Measurements from ENCODE around the gene IFI27L2. TPM values are rescaled to one million over a fixed set of nuclear protein-coding genes. Genes with fewer than 3 reads are reported as not detected.

IFI27L2 gene, protein sequence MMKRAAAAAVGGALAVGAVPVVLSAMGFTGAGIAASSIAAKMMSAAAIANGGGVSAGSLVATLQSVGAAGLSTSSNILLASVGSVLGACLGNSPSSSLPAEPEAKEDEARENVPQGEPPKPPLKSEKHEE
- 10 to 100 TPM; 14.8 to 31.7 (median 31.4) TPM for polyA plus RNA-seq (ENCODE audit: insufficient read length in 3 of 3)
- long read RNA-seq, donor 1, transcript IFI27L2-204 (3 exons, 516 nt), result minor isoform, 6 of 39 reads
- long read RNA-seq, donor 1, transcript IFI27L2-201 (4 exons, 511 nt), result major isoform, 32 of 39 reads
- long read RNA-seq, donor 1, partial matches to known transcripts, result 0 of 39 reads
- long read RNA-seq, donor 1, other reads (novel, unspliced or antisense), result 0 of 39 reads
- long read RNA-seq, donor 2, transcript IFI27L2-204 (3 exons, 516 nt), result minor isoform, 7 of 47 reads
- long read RNA-seq, donor 2, transcript IFI27L2-201 (4 exons, 511 nt), result major isoform, 39 of 47 reads
- long read RNA-seq, donor 2, partial matches to known transcripts, result 0 of 47 reads
- long read RNA-seq, donor 2, other reads (novel, unspliced or antisense), result 0 of 47 reads
- long read RNA-seq, donor 3, transcript IFI27L2-201 (4 exons, 511 nt), result major isoform, 31 of 43 reads
- long read RNA-seq, donor 3, transcript IFI27L2-203 (2 exons, 676 nt), result minor isoform, 8 of 43 reads
- long read RNA-seq, donor 3, partial matches to known transcripts, result 0 of 43 reads
- long read RNA-seq, donor 3, other reads (novel, unspliced or antisense), result 0 of 43 reads
- long read RNA-seq, donor 4, transcript IFI27L2-201 (4 exons, 511 nt), result major isoform, 43 of 68 reads
- long read RNA-seq, donor 4, transcript IFI27L2-204 (3 exons, 516 nt), result minor isoform, 10 of 68 reads
- long read RNA-seq, donor 4, transcript IFI27L2-203 (2 exons, 676 nt), result minor isoform, 7 of 68 reads
- long read RNA-seq, donor 4, partial matches to known transcripts, result 7 of 68 reads
- long read RNA-seq, donor 4, other reads (novel, unspliced or antisense), result 0 of 68 reads
- long read RNA-seq, donor 5, transcript IFI27L2-201 (4 exons, 511 nt), result major isoform, 28 of 31 reads
- long read RNA-seq, donor 5, partial matches to known transcripts, result 0 of 31 reads
- long read RNA-seq, donor 5, other reads (novel, unspliced or antisense), result 0 of 31 reads
- long read RNA-seq, donor 6, transcript IFI27L2-201 (4 exons, 511 nt), result major isoform, 19 of 28 reads
- long read RNA-seq, donor 6, partial matches to known transcripts, result 0 of 28 reads
- long read RNA-seq, donor 6, other reads (novel, unspliced or antisense), result 0 of 28 reads
- long read RNA-seq, donor 7, transcript IFI27L2-201 (4 exons, 511 nt), result major isoform, 34 of 46 reads
- long read RNA-seq, donor 7, transcript IFI27L2-204 (3 exons, 516 nt), result minor isoform, 5 of 46 reads
- long read RNA-seq, donor 7, transcript IFI27L2-203 (2 exons, 676 nt), result minor isoform, 7 of 46 reads
- long read RNA-seq, donor 7, partial matches to known transcripts, result 0 of 46 reads
- long read RNA-seq, donor 7, other reads (novel, unspliced or antisense), result 0 of 46 reads
- long read RNA-seq, donor 8, transcript IFI27L2-201 (4 exons, 511 nt), result major isoform, 18 of 28 reads
- long read RNA-seq, donor 8, transcript IFI27L2-204 (3 exons, 516 nt), result minor isoform, 6 of 28 reads
- long read RNA-seq, donor 8, partial matches to known transcripts, result 0 of 28 reads
- long read RNA-seq, donor 8, other reads (novel, unspliced or antisense), result 0 of 28 reads
- long read RNA-seq, donor 9, transcript IFI27L2-204 (3 exons, 516 nt), result minor isoform, 5 of 43 reads
- long read RNA-seq, donor 9, transcript IFI27L2-201 (4 exons, 511 nt), result major isoform, 28 of 43 reads
- long read RNA-seq, donor 9, partial matches to known transcripts, result 6 of 43 reads
- long read RNA-seq, donor 9, other reads (novel, unspliced or antisense), result 0 of 43 reads
- long read RNA-seq, donor 10, transcript IFI27L2-201 (4 exons, 511 nt), result major isoform, 31 of 39 reads
- long read RNA-seq, donor 10, transcript IFI27L2-203 (2 exons, 676 nt), result minor isoform, 5 of 39 reads
- long read RNA-seq, donor 10, partial matches to known transcripts, result 0 of 39 reads
- long read RNA-seq, donor 10, other reads (novel, unspliced or antisense), result 0 of 39 reads
- long read RNA-seq, donor 11, transcript IFI27L2-201 (4 exons, 511 nt), result major isoform, 18 of 23 reads
- long read RNA-seq, donor 11, partial matches to known transcripts, result 0 of 23 reads
- long read RNA-seq, donor 11, other reads (novel, unspliced or antisense), result 0 of 23 reads
- long read RNA-seq, donor 12, transcript IFI27L2-201 (4 exons, 511 nt), result major isoform, 48 of 62 reads
- long read RNA-seq, donor 12, transcript IFI27L2-204 (3 exons, 516 nt), result minor isoform, 6 of 62 reads
- long read RNA-seq, donor 12, partial matches to known transcripts, result 5 of 62 reads
- long read RNA-seq, donor 12, other reads (novel, unspliced or antisense), result 0 of 62 reads
- long read RNA-seq, donor 13, transcript IFI27L2-201 (4 exons, 511 nt), result major isoform, 24 of 30 reads
- long read RNA-seq, donor 13, transcript IFI27L2-203 (2 exons, 676 nt), result minor isoform, 5 of 30 reads
- long read RNA-seq, donor 13, partial matches to known transcripts, result 0 of 30 reads
- long read RNA-seq, donor 13, other reads (novel, unspliced or antisense), result 0 of 30 reads
- long read RNA-seq, donor 14, result 0 reads
- long read RNA-seq, donor 15, result 0 reads
- long read RNA-seq, donor 16, transcript IFI27L2-201 (4 exons, 511 nt), result major isoform, 42 of 49 reads
- long read RNA-seq, donor 16, partial matches to known transcripts, result 0 of 49 reads
- long read RNA-seq, donor 16, other reads (novel, unspliced or antisense), result 0 of 49 reads

DNA sequence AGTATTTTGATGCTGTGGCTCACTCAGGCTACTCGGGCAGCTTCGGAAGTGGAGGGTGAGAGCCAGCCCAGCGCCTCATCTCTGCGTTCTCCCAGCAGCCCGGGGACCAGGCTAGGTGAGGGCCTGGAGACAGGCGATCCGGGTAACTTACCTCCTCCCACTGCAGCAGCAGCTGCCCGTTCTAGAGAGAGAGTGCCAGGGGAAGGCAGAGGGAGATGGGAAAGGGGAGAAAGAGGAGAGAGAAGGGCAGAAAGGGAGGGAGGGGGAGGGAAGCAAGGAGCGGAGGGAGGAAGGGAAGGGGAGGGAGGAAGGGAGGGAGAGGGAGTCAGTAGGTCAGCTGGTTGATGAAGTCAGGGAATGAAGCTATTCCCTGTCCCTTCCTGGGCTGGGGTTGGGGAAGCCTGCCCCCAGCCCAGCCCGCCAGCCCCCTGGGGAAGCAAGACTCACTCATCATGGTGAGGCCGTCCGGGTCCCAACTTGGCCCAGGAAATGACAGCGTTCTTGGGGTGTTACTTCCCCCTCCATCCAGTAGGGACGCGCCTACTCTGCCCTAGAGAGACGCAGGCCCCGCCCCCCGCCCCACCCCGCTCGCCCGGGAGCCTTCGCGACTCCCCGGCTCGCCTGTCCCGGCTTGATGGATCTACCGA is at the start of gene IFI27L2:
TSS of gene IFI27L2 (minus strand) at position 494 of the 647 bp plus-strand sequence. CDS start at position 454, 40 bp downstream.
- peak; percentile 72 for DNase-seq

DNA sequence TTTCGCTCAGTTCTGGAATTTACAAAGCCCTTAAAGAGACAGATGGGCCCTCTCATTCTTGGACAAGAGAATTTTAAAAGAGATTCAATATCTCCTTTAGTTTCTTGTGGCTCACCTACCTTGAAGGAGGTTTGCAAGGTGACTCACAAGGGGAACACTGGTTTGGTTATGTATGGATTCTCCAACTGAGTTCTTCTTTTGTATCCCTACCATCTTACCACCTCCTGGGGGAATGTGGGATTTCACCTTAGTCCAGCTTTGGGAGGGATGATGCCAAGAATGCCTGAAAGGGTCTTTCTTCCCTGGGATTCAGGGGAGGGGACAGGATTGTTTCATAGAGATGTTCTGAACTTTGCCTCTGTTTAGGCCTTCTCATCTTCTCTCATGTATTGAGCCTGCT is 48.4 kb upstream of the IFI27L2 start:
- no peak for DNase-seq

DNA sequence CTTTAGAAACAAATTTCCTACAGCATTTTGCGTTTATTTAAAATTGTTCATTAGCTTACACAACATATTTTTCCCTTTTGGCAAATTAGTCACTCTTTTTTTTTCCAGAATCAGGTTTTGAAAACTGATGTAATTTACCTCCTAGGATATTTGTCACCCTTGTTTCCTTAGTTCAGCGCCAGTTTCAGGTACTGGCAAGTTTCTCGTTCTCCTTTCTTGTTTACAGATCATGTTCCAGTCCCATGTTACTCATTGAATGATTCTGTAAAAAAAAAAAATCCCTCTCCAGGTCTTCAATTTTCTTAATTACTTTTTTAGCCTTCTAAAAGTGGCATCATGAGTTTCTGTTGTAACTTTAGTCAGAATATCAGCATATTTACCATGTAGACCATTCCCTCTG is 47.4 kb upstream of the IFI27L2 start:
- no peak for DNase-seq

DNA sequence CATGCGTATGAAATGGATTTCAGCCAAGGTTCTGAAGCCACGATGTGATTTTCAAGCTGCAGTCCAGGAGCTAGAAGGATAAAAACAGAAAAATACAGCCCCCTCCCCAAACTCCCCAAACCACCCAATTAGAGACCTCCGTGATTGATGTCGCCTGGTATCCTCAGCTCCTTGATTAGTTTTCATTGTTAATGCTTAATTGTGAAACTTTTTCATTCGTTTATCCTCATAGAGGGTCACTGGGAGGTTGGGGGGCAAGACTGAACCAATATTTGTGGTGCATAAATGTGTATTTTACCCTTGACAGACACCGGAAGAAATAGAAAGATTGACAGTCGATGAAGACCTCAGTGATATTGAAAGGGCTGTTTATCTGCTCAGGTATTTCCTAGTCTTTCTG is 46.3 kb upstream of the IFI27L2 start:
- no peak for DNase-seq

DNA sequence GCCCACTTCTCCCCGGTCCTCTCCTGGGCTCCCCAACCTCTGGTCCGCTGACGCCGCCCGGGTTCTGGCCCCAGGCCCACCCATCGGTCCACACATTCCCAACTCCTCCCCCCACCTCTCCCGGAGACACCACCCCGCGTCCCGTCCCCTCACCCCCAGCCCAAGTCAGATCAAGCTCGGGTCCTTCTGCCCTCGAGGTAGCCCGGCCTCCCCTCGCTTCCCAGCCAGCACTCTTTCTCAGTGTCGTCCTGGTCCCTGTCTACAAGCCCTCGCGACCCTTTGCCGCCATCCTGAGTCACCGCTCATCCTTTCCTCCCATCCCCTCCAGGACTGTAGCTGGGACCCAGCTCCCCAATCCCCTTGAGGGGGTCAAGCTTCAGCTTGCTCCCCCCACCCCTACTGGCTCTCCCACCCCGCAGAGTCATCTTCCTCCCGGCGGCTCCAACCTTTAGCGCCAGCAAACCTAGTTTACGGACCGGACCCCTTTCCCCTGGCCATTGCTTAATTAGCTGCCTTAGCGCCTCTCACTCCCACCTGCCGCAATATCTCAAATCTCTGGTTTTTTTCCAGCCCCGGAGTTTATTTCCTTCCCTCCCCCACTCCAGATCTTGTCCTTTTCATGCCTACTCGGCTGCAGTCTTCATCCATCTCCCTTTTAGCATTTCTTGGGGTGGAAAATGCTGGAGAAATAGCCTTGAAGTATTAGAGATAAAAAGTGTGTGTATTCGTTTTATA is 45.8 kb upstream of the IFI27L2 start:
- DNase-seq, result no peak

DNA sequence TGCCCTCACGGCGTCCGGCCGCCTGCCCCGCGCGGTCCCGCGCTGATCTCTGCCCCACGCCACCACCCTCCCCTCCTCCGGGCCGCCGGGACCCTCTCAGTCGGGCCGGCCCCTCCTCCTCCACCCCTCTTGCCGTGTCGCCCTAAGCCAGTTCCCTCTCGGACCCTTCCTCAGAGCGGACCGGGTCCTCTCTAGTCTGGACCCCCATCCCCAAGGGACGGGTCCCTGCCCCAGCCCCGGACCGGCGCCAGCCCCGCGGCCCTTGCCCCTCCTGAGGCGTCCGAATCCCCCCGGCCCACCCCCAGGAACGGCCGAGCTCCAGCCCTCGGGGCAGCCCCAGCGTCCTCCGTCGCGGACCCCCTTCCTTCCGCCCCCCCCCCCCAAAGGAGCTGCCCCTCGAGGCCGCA is 45.2 kb upstream of the IFI27L2 start:
- DNase-seq, result no peak

DNA sequence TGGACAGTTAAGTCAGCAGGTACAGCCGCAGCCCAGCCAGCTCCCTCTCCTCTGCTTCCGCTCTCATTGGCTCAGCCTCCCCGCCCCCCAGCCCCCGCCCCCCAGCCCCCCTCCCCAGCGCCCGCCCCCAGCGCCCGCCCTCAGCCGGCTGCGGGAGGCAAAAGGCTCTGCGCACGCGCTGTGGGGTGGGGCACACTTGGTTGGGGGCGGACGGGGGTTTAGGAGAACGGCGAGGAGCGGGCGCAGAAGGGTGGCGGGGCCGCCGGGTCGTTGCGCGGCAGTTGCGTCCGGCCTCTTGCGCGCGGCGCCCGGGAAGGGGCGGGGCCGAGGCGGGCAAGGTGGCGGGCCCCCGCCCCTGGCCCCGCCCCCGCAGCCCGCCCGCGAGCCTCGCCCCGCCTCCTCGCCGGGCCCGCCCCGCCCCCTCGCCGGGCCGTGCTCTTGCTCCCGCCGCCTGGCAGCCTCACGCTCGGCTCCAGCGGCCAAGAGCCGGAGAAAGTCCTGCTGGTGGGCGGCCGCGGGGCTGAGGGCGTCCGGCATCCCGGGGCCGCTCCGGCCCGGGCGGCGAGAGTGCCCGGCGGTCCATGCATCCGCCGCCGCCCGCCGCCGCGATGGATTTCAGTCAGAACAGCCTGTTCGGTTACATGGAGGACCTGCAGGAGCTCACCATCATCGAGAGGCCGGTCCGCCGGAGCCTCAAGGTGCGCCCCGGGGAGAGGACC is 44.6 kb upstream of the IFI27L2 start, which contains the start of gene PPP4R4:
TSS of gene PPP4R4 (plus strand) at position 438 of the 719 bp plus-strand sequence. CDS start at position 582, 144 bp downstream.
- DNase-seq, result peak; percentile 84

DNA sequence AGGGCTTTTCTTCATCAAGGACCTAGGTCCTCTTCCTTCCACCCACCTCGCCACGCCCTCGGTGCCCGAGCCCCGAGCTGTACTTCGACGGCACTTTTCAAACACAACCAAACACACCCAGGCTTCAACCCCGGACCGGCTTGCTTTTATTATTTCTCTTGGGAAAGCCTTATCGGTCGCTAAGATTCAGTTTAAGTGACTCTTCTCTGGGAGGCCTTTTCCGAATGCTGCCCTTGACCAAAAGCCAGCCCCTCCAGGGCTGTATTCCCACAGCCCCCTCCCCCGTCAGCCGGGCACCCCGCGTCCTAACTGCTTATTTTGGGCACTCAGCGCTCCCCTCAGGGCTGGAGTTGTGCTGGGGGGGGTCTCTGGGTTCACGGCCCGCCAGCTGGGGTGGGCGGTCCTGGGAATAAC is 44.1 kb upstream of the IFI27L2 start:
- no peak for DNase-seq

DNA sequence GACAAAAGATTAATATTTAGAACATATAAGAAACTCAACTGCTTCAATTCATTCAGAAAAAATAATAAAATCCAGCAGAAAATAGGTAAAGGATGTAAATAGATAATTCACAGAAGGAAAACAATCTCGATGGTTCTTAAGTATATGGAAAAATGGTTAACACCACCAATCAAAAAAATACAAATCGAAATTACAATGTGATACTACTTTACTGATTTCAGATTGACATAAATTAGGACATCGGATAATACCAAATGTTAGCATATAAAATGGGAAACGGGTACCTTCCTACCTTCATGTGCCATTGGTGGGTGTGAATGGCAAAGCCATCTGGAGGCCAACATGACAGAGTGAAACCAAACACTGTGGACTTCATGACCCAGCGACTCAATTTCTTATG is 43.1 kb upstream of the IFI27L2 start:
- DNase-seq, result no peak

DNA sequence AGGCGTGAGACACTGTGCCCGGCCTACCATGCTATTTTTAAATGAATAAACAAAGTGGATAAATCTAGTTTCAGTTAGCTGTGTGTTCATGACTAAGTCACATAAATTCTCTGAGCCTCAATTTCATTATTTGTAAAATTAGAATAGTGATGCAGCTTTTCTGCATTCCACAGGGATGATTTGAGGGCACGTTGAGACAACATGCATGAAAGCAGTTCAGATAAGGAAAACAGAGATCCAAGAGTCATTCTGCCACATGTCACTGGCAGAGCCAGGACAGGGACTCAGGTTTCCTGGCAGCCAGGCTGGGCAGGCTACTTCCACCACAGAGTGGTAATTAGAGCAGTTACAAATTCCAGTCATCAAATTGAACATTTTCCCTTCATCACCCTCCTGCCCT is 41.8 kb upstream of the IFI27L2 start:
- DNase-seq, result no peak

DNA sequence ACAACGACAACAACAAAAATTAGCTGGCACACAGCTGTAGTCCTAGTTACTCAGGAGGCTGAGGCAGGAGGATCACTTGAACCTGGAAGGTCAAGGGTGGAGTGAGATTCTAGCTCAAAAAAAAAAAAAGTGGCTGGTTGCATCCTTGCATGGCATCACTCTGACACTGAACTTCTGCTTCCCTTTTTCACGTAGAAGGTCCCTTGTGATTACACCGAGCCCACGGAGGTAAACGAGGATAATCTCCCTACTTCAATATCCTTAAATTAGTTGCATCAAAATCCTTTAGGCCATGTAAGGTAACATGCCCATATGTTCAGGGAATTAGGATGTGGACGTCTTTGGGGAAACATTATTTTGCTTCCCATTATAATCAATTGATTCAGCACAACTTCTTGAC is 40.7 kb upstream of the IFI27L2 start:
- no peak for DNase-seq

DNA sequence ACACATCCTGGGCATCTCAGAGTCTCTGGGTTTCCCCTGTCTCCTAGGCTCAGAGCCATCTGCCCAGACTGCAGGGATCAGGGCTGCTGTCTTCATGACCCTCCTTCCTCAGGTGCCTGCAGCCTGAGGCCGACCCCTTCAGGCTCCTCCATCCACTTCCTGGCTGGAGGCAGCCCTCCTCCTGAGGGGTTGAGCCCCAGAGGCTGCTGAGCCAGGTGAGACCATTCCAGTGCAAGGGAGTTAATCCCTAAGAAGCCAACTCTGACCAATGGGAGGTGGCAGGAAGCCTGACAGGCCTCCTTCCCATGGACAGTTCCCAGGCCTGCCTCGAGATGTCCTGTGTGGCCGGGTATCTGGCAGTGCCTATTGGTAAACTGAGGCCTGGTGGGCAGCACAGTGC is 36.3 kb upstream of the IFI27L2 start:
- DNase-seq, result no peak

DNA sequence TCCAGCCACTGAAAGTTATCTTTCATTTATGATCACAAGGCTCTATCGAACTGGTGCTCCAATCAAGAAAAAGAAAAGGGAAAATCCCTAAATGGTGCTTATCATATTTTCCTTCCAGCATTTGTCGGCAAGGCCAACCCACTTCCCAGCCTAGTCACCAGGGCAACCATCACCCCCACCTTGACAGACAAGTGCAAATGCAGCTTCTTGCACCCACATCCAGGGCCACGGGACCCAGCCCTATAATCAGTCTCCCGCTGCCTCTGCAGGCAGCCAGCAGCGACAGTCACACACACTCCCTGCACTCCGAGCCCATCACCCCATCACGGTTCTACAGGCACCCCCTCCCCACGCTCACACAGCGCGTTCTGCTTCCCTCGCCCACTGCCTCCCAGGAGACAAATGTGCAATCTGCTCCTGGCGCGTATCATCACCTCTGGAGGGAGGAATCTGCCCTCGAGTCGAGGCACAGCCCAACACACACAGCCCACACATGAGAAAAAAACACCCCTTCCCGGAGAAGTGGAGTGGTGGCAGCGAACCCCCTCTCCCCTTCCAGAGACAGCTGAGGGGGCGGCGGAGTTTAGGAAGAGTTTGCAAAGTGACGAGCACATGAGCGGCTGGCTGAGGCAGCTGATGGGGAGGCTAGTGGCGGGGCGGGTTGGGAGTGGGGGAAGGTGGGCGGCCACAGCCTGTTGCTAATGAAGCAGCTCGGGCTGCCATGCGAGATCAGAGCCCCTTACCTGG is 35.5 kb upstream of the IFI27L2 start:
- no peak for DNase-seq

DNA sequence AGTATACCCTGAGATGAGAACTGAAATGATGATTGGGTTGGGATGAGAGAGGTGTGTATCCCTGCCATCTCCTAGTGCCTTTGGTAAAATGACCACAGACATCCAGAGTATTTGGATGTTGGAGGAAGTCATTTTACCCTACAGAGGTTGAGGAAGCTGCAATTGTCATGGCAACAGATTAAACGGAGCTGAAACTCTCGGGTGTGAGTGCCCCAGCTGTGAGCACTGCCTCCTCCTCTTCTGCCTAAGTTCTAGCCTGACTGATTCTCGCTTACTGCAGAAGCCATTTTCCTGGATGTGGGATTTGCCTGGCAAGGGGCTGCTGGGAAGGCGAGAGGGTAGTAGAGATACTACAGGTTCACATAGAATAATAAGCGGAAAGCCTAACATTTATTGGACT is 34.4 kb upstream of the IFI27L2 start:
- DNase-seq, result no peak

DNA sequence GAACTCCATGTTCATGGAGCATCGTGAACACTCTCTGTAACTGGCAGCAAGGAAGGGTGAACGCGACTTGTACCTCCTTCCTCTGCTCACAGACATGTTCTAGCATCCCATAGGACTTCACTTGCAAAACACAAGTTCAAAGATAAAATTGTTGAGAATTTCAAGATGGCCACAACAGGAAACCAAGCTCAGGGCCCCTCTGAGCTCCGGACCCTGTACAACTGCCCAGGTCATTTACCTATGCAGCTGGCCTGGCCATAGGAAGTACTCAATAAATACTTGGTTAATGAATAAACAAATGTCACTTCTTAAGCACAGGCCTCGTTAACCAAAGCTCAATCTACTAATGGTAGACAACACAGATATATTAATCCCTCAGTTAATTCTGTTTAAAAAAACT is 33.1 kb upstream of the IFI27L2 start:
- DNase-seq, result no peak

DNA sequence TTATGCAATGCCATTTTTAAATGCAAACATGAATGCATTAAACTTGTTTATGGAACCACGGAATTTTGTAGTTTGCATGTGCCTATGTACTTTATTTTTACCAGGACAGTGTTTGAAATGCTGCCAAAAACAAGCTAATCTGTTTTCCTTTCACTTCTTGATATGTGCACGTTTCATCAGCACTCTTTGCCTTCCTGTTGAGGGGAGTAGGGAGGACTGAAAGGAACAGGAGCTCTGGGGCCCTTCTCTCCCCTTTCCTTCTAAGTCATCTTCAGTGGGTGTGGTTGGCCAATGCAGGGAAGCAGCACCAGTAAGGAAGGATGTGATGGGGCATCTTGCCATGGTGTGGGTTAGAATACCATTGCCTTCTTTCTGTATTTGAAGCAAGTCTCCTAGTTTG is 32.6 kb upstream of the IFI27L2 start:
- no peak for DNase-seq
